ENCODE measurements around the gene MUC3A.

The MUC3A gene, protein sequence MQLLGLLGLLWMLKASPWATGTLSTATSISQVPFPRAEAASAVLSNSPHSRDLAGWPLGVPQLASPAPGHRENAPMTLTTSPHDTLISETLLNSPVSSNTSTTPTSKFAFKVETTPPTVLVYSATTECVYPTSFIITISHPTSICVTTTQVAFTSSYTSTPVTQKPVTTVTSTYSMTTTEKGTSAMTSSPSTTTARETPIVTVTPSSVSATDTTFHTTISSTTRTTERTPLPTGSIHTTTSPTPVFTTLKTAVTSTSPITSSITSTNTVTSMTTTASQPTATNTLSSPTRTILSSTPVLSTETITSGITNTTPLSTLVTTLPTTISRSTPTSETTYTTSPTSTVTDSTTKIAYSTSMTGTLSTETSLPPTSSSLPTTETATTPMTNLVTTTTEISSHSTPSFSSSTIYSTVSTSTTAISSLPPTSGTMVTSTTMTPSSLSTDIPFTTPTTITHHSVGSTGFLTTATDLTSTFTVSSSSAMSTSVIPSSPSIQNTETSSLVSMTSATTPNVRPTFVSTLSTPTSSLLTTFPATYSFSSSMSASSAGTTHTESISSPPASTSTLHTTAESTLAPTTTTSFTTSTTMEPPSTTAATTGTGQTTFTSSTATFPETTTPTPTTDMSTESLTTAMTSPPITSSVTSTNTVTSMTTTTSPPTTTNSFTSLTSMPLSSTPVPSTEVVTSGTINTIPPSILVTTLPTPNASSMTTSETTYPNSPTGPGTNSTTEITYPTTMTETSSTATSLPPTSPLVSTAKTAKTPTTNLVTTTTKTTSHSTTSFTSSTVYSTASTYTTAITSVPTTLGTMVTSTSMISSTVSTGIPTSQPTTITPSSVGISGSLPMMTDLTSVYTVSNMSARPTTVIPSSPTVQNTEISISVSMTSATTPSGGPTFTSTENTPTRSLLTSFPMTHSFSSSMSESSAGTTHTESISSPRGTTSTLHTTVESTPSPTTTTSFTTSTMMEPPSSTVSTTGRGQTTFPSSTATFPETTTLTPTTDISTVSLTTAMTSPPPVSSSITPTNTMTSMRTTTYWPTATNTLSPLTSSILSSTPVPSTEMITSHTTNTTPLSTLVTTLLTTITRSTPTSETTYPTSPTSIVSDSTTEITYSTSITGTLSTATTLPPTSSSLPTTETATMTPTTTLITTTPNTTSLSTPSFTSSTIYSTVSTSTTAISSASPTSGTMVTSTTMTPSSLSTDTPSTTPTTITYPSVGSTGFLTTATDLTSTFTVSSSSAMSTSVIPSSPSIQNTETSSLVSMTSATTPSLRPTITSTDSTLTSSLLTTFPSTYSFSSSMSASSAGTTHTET (N-terminal part only)

DNA sequence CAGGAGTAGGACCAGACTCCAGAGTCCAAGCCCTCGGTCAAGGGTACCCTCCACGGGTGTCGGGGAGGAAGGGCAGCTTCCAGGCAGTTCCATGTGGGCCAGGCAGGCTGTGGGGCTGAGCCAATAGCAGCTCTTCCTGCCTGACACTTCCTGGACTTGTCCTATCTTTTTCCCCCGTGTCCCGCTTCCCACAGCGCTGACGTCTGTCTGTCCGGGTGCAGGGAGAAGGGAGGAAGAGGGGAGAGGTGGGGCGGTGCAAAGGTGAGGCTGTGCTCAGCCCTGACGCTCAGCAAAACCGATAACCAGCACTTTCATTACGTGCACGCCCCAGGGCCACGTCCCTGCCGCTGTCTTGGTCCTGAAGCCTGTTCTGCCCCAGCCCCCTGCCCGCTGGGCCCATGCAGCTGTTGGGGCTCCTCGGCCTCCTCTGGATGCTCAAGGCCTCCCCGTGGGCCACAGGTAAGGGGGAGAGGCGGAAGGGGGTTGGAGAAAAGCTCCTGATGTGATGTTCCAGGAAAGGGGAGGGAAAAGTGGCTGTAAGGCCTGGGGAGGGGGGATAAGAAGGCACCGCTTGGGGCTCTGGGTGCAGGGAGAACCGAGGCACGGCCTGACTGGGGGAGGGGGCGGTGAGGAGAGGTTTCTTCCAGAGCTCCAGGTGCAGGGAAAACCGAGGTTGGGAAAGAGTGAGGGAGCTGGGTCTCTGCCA lies at the start of gene MUC3A:
Gene MUC3A, plus strand, starts transcription at position 308 of the 706 bp plus-strand sequence. Its CDS starts 91 bp downstream, at position 399.
- no peak for ATAC-seq (ENCODE audit: low read depth)

DNA sequence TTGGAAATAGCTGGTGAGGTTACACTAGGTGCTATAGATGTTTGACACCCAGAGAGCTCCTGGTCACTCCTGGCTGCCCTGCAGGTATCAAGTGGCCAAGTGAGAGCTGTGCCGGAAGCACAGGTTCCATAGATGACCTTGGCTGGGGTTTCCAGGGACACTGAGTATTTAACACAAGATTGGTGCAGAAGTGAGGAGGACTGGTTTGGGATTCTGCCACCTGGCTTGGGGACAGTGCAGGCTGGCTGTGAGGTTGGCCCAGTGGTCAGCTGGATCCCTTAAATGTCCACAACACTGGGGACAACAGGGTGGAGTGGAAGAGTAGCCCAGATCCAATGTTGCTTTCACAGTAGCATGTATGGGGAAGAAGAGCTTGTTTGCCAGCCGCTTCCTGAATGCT lies 48.4 kb upstream of the MUC3A start:
- peaks cover 10% of the 10 kb centered on the region for H3K27me3 ChIP-seq (ENCODE audit: insufficient read depth, poor library complexity, severe bottlenecking)
- no peak for ATAC-seq (ENCODE audit: low read depth)
- TF ChIP-seq, protein P1, sequence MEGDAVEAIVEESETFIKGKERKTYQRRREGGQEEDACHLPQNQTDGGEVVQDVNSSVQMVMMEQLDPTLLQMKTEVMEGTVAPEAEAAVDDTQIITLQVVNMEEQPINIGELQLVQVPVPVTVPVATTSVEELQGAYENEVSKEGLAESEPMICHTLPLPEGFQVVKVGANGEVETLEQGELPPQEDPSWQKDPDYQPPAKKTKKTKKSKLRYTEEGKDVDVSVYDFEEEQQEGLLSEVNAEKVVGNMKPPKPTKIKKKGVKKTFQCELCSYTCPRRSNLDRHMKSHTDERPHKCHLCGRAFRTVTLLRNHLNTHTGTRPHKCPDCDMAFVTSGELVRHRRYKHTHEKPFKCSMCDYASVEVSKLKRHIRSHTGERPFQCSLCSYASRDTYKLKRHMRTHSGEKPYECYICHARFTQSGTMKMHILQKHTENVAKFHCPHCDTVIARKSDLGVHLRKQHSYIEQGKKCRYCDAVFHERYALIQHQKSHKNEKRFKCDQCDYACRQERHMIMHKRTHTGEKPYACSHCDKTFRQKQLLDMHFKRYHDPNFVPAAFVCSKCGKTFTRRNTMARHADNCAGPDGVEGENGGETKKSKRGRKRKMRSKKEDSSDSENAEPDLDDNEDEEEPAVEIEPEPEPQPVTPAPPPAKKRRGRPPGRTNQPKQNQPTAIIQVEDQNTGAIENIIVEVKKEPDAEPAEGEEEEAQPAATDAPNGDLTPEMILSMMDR (IDR thresholded peaks at IDR 0.05; ENCODE audit: poor library complexity, severe bottlenecking), result no peak

More for the DNA sequence above, at the start of gene MUC3A:
- Histone ChIP-seq H3K27ac (ENCODE audit: poor library complexity, severe bottlenecking) (no peak within 1 kb of the TSS), H3K27me3 (ENCODE audit: insufficient read depth, poor library complexity, severe bottlenecking) (no peaks in the 10 kb centered on the region), H3K36me3 (ENCODE audit: low read depth) (no peaks in the 10 kb centered on the region), H3K4me1 (ENCODE audit: insufficient read depth, poor library complexity, severe bottlenecking) (no peaks in the 10 kb centered on the region), H3K9me3 (ENCODE audit: severe bottlenecking) (no peaks in the 10 kb centered on the region), H3K4me3 (ENCODE audit: severe bottlenecking) (no peak within 1 kb of the TSS)
- TF ChIP-seq, protein P1 (IDR thresholded peaks at IDR 0.05; ENCODE audit: poor library complexity, severe bottlenecking), result no peak
- DNase-seq (ENCODE audit: low spot score), result no peak

DNA sequence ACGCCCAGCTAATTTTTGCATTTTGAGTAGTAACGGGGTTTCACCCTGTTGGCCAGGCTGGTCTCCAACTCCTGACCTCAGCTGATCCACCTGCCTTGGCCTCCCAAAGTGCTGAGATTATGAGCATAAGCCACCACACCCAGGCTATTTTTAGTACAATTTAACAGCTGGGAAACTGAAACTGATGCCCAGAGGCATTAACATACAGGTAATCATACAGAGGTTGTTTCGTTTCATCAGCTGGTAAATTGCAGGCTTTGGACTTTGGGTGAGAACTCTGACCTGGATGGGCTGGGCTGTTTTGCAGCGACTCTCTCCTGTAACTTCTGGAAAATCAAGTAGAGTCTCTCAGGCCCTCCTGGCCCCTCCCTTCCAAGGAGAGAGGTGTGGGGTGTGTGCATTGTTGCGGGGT lies 47.4 kb upstream of the MUC3A start:
- ATAC-seq (ENCODE audit: low read depth) (no peak), DNase-seq (ENCODE audit: low spot score) (no peak)
- TF ChIP-seq, protein P1 (IDR thresholded peaks at IDR 0.05; ENCODE audit: poor library complexity, severe bottlenecking), result no peak
- H3K4me3 ChIP-seq (ENCODE audit: severe bottlenecking), result no peak overlapping the region
- H3K4me1 ChIP-seq (ENCODE audit: insufficient read depth, poor library complexity, severe bottlenecking), result no peaks in the 10 kb centered on the region
- no peaks in the 10 kb centered on the region for H3K9me3 ChIP-seq (ENCODE audit: severe bottlenecking)
- peaks cover 3% of the 10 kb centered on the region for H3K27me3 ChIP-seq (ENCODE audit: insufficient read depth, poor library complexity, severe bottlenecking)
- no peak overlapping the region for H3K27ac ChIP-seq (ENCODE audit: poor library complexity, severe bottlenecking)
- H3K36me3 ChIP-seq (ENCODE audit: low read depth), result no peaks in the 10 kb centered on the region

More for the DNA sequence above, 48.4 kb upstream of the MUC3A start:
- no peaks in the 10 kb centered on the region for H3K36me3 ChIP-seq (ENCODE audit: low read depth)
- H3K27ac ChIP-seq (ENCODE audit: poor library complexity, severe bottlenecking), result no peak overlapping the region
- no peaks in the 10 kb centered on the region for H3K9me3 ChIP-seq (ENCODE audit: severe bottlenecking)
- no peak for DNase-seq (ENCODE audit: low spot score)
- no peak overlapping the region for H3K4me3 ChIP-seq (ENCODE audit: severe bottlenecking)
- no peaks in the 10 kb centered on the region for H3K4me1 ChIP-seq (ENCODE audit: insufficient read depth, poor library complexity, severe bottlenecking)

DNA sequence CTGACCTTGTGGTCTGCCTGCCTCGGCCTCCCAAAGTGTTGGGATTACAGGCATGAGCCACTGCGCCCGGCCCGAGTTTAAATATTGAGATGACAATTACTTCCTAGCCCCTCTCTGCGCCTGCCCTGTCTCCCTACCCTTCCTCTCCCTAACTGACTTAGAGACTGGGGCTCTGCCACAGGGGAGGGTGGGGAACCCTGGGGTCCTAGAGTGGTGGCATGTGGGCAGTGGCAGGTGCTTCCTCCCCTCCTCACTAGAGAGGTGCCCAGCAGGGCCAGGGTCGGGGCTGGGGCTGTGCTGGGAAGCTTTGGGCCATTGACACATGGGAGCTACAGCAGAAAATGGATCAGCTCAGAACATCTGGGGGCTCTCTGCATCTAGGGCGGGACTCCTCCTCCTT lies 46.7 kb upstream of the MUC3A start:
- H3K4me1 ChIP-seq (ENCODE audit: insufficient read depth, poor library complexity, severe bottlenecking), result no peaks in the 10 kb centered on the region
- no peak overlapping the region for H3K4me3 ChIP-seq (ENCODE audit: severe bottlenecking)
- no peaks in the 10 kb centered on the region for H3K9me3 ChIP-seq (ENCODE audit: severe bottlenecking)
- no peak for DNase-seq (ENCODE audit: low spot score)
- no peak overlapping the region for H3K27ac ChIP-seq (ENCODE audit: poor library complexity, severe bottlenecking)
- no peak for ATAC-seq (ENCODE audit: low read depth)
- TF ChIP-seq, protein P1 (IDR thresholded peaks at IDR 0.05; ENCODE audit: poor library complexity, severe bottlenecking), result no peak
- H3K27me3 ChIP-seq (ENCODE audit: insufficient read depth, poor library complexity, severe bottlenecking), result no peaks in the 10 kb centered on the region
- H3K36me3 ChIP-seq (ENCODE audit: low read depth), result no peaks in the 10 kb centered on the region

Data from RWPE2 (cell line).